HG03066 (cell line): ENCODE results near the gene PEMT.
"Not testable (repeated sequence)": the region's sequence is repeated elsewhere in the genome, so short reads cannot be mapped to it uniquely, and the experiment has no call there.

Source experiments
- ATAC-seq: cut with Tn5 transposase; IDR thresholded peaks from one replicate; pipeline ENCODE4 v1.9.1; 2021; ENCODE audit warnings: low read depth; ENCODE audit not compliant: unreplicated experiment

The PEMT gene

DNA sequence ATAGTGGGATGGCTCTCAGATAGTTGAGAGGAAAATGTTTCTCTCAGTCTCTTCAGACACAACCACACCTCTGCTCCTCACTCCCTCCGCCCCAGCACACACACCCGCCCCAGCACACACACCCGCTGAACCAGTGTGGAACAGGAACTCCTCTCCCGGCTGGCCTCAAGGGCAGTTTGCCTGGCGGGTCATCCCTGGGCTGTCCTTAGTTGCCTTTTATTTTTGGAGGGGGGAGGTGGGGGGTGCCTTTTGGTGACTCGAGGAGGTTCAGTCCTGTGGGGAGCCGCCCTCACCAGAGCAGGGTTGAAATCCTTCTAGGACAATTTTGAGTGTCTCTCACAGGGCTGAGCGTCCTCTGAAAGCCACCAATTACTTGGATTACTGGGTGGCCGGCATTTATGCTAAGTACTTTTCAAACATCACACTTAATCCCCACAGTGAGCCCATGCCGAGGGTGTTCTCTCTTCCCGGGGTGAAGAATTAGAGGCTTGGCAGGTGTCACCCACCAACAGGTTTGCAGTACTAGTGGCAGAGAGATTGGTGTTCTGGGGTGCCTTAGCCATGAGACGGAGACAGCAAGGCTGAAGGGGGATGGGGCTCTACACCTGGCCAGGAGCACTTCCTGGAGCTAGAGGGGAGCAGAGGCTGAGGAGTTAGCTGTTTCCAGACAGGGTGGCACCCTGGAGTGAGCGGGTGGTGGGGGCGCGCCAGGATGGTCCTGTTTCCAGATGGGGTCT is 98.1 kb downstream of the PEMT start:
- no peak for ATAC-seq

DNA sequence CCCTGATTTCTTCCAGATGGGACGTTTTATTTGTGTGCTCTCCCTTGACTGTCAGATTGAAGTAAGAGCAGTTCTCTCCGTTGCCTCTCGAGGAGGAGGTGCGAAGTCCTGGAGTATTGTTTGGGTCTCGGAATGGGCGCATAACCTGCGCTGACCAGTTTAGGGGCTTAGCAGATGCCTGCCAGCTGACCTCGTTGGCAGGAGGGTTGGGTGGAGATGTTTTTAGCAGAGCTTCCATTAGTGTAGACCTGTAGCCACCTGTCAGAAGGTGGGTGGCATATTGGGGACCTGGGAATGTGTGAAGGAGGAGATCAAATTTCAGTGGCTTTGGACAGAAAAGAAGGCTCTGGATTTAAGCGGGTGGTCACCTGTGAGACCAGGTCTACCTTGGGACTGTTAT is 98.9 kb downstream of the PEMT start:
- no peak for ATAC-seq

DNA sequence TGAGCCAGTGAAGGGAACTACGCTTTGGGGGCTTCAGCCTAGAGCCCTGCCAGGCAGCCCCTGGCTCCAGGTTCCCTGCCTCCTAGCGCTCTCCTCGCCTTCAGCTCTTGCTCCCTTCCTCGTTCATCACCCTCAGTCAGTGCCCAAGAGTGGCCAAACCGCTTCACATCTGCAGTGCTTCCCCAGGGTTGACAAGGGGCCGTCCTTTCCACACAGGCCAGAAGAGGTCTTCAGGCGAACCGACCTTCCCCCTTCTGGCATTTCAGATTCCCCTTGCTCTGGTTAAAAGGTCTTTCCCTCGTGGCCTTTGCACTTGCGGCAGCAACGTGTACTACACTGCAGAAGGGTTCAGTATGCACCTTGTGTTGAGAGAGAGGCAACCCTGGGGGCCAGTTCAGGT is 99.4 kb downstream of the PEMT start:
- no peak for ATAC-seq

DNA sequence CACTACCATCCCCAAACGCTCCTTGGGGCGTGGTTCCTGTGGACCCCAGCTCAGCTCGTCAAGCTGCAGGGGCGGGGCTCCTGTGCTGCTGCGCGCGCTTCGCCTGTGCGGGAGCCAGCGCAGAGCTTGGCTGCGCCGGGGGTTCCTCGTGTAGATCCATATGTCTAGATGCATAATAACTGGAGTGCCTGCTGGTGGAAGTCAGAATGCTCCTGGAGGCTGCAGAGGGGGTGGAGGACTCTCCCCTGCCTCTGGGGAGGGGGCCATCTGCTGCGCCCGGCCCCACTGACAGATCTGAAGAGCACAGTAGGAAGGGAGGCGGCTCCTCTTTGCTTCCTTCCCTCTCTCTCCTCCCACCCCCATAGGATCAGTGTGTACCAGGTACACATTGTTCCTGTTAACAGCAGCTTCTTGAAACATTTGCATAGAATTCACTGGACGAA is 99.9 kb downstream of the PEMT start:
- ATAC-seq, result no peak

DNA sequence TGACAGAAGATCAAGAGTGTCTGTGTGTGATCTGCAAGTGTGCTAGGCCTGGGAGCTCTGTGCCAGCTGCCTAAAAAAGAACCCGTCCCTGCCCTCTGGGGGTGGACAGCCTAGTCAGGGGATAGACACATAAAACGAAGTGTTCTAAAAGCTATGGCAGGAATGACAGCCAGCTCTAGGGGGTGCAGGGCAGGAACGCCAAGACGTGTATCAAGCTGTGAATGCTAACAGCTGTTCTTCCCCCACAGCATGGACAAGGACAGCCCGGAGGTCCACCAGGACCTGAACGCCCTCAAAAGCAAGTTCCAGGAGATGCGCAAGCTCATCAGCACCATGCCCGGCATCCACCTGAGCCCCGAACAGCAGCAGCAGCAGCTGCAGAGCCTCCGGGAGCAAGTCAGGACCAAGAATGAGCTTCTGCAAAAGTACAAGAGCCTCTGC is 100.5 kb downstream of the PEMT start:
- no peak for ATAC-seq

DNA sequence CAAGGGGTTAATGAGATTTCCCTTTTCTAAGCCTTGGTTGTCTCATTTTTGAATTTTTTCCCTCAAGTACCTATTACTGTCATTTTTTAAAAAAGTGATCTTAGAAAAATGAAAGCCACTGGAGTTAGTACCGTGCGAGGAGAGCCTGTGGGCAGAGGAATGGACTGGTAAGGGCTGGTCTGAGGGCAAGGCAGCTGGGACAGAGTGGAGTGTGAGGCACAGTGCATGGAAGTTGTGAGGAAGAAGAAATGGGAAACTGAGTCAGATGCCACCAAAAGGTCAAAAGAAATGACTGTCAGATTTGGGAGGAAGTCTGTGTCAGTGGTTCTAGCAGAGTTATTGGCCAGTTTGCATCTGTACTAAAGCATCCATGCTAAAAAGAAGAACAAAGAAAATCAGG is 103.5 kb downstream of the PEMT start:
- ATAC-seq, result no peak

DNA sequence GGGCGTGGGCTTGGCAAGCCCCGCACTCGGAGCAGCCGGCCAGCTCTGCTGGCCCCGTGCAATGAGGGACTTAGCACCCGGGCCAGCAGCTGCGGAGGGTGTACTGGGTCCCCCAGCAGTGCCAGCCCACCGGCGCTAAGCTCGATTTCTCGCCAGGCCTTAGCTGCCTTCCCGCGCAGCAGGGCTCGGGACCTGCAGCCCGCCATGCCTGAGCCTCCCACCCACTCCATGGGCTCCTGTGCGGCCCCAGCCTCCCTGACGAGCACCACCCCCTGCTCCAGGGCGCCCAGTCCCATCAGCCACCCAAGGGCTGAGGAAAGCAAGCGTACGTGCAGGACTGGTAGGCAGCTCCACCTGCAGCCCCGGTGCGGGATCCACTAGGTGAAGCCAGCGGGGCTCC is 105.1 kb downstream of the PEMT start:
- not testable (repeated sequence) for ATAC-seq

DNA sequence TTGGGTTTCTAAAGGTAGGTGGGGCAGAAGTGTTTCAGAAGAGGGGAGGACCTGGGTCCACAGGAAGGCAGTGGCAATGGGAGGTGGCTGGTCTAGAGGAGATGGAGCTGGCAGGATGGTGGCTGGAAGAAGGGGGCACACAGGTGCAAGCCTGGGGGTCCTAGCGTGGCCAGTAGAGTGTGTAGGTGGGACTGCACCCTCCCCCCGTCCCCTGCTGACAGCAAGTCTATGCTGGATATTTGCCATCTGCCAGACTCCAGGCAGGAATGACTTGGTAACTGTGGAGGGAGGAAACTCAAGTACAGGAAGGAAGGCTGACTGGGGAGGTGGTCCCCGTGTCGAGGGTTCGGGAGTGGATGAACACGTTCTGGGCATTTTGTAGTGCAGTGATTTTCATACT is 106.1 kb downstream of the PEMT start:
- no peak for ATAC-seq

DNA sequence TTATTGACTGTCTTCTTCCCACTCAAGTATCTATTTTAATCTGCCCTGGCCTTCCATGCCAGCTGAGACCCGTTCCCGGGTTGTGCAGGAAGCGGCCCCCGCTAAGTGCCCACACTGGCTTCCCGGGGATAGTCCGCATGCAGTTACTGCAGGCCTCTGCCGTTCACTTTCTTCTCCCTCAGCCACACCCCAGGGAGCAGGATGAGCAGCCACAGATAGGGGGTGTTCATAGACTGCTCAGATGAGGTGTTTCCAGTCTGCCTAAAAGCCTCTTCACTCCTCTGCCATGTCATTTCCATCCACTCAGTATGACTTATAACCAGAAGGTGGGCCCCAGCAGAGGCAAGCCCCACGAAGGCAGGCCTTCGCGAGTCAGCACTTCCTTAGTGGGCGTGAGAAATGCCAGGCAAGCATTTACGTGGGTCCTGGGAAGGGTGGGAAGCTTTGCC is 107.0 kb downstream of the PEMT start:
- ATAC-seq, result no peak

DNA sequence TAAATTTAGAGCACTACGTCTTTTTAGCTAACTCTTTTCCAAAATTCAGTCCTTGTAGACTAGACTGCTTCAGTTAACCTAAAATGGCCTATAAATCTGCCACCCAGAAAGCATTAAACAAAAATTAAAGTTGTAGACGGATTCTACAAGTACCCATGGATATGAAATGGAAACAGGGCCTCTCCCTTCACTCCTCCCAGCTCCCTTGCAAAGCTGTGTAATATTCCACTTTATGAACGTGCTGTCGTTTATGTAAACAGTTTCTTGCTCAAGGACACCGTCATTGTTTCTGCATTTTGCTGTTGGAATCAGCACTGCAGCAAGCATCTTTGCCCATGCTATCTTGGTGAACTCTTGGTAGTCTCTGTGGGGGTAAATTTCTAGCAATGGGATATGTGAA is 109.6 kb downstream of the PEMT start:
- ATAC-seq, result no peak

DNA sequence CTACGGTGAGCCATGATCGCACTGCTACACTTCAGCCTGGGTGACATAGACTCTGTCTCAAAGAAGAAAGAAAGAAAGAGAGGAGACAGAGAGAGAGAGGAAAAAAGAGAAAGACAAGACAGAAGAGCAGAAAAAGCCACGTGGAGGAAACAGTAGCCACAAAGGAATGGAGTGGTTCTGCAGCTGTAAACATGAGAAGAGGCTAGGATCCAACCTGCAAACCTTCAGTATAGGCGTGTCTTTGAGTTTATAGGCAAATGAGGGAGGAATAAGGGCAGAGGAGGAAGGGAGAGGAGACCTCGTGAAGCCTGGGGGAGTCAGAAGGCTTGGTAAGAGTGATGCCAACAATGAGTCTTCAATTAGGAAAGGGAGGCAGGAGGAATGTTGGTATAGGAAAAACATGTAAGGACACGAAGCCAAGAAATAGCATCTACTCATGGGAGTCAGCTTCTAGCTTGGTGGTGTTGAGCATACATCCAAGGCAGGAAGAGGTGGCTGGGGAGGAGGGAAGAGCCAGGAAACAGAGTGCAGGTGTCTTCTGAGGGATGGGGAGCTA is 110.8 kb downstream of the PEMT start:
- no peak for ATAC-seq

DNA sequence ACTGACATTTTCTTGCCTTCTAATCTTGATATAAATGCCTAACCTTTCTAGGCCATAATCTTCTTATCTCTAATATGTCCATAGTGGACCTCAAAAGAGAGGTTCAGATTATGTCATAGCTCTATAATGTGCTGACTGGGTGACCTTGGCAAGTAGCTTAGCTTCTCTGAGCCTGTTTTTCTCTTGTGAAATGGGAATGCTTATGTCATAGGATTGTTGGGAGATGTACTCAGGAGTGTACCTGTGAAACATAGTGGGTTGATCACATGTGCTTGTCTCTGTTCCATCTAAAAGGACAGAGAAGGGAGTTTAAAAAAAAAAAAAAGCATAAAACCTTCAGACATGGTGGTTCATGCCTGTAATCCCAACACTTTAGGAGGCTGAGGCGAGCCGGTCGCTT is 112.3 kb downstream of the PEMT start:
- no peak for ATAC-seq

DNA sequence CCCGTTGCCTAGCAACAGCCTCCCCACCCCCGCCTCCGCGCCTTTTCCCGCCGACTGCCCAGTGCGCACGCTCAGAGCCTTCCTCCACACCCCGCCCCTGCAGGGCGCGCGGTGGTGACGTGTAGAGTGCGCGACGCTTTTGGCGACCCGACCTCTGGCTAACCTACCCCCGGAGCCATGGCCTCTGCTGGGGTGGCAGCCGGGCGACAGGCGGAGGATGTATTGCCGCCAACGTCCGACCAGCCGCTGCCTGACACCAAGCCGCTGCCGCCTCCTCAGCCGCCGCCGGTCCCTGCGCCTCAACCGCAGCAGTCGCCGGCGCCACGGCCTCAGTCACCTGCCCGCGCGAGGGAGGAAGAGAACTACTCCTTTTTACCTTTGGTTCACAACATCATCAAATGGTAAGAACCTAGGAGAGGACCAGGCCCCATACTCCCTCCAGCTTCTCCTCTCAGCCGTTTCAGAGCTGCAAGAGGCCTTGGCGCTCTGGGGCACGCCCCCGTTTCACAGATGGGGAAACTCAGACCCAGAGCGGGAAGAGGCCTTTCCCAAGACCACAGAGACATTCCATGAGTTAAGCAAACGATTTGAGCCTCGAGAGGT is 114.5 kb downstream of the PEMT start, which contains the start of gene MED9:
TSS of gene MED9 (plus strand) at position 136 of the 603 bp plus-strand sequence. CDS start at position 178, 42 bp downstream.
- ATAC-seq, result peak; percentile 83

DNA sequence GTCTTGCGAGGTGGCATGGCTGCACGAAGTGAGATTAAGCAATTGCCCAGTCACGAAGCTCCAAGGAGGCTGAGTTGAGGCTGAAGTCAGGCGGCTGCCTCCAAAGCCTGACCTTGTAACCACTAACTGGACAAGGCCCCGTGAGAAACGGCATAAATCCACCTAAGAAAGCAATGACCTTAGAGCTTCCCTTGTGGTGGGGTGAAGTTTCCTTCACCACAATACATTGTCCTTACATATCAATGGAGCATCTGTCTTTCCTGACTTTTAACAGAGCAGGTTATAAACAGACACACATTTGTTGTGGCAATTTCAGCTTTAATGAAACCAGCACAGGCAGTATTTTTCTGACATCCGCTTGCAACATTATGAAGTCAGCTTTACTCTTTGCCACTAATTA is 117.2 kb downstream of the PEMT start:
- ATAC-seq, result no peak

DNA sequence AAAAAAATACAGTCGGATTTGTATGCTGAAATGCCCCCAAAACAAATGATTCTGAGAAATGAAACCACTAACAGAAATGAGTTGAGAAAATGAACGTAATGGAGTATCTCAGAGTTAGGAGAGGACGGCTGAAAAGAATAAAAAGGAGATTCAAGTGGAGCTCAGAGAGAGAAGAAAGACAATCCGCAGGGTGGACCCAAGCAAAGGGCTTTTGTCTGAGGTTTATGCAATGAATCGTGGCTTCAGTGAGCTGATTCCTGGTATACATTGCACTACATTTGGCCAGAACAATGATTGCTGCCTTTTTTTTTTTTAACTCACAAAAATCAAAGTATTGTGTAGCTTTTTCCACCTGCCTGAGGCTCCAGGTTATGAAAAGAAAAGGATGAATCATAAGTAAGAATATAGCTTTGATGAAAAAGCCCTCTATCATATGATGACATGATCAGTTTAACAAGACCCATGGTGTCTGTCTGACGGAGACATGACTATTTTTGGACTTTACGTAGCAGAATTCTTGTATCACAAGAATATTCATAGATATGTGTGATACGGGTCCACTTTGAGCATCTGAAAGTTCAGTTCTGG is 119.1 kb downstream of the PEMT start:
- no peak for ATAC-seq

DNA sequence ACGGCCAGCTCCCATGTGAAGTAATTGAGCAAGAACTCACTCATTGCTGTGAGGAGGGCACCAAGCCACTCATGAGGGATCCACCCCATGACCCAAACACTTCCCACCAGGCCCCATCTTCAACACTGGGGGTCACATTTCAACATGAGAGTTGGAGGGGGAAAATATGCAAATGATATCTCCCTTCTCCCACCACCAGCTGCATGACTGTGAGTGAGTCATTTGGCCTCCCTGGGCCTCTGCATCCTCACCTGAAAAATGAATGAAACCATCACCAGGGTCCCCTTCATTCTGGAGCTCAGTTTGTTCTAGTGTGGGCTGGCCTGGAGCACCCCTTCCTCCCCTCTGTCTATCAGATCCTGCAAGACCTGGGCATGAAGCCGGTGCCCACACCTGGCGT is 121.5 kb downstream of the PEMT start:
- no peak for ATAC-seq

DNA sequence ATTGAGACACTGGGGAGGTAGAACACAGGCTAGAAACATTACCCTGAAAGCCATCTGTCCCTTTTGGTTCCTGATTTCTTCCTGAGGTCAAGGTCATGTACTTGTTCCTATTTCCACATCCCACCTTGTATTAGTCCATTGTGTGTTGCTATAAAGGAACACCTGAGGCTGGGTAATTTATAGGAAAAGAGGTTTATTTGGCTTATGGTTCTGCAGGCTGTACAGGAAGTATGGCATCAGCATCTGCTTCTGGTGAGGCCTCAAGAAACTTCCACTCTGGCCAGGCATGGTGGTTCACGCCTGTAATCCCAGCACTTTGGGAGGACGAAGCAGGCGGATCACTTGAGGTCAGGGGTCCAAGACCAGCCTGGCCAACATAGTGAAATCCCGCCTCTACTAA is 122.2 kb downstream of the PEMT start:
- ATAC-seq, result no peak

DNA sequence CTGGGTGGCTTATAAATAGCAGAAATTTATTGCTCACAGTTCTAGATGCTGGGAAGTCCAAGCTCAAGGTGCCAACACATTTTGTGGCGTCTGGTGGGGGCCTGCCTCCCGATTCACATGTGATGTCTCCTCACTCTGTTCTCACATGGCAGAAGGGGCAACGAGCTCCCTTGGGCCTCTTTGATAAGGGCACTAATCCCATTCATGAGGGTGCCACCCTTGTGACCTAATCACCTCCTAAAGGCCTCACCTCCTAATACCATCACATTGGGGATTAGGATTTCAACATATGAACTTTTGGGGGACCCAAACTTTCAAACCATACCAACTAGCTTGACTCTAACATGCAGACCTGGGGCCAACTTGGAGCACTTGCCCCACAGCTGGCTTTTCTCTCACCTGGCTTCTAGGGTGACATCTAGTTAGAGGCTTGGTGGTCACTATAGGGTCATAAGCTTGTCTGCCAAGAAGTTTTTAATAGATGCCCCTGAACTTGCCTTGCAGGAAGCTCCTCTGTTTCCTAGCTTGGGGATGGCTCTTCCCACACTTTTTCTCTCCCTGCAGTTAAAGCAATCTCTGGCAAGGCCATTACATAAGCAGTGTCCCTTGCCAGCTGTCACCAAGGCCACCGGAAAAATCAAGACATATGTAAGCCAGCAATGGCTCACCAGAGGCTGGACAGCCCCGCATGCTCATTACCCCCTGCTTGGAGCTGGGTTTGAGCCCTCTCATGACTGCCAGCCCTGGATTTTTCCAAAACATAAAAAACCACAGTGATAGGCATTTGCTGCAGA is 123.1 kb downstream of the PEMT start:
- no peak for ATAC-seq

DNA sequence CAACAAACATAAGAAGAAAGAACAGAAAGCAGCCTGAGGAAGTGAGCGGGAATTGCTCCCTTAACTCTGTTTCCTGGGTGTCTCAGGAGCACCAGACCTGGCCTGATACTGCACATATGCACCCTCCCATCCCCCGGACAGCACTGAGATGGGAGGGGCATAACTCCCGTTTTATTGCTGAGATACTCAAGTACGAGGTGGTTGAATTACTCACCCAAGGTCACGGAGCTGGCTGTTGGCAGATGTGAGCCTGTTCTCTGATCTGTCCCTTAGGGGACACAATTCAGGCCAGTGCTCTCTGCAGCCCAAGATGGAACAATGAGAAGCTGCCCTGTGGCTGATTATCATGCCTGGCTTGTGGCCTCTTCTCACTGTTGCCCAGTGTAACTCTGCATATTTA is 123.8 kb downstream of the PEMT start:
- no peak for ATAC-seq

DNA sequence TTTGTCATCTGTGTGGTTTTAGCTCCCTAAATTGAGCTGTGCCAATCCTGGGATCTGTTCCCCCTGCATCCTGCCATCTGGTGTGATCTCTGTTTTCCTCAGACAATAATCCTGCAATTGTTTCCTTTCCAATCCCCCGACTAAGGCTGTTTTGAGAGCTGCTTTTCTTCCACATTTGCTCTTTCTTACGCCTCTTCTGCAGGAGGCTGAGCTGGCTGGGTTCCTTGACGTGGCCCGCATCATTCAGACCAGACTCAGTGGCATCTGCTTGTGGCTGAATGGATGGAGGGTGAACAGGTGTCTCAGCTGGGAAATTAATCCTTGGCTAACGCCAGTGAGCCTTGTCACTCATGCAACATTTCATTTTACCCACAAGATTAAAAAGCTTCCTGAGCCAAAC is 124.5 kb downstream of the PEMT start:
- ATAC-seq, result no peak

DNA sequence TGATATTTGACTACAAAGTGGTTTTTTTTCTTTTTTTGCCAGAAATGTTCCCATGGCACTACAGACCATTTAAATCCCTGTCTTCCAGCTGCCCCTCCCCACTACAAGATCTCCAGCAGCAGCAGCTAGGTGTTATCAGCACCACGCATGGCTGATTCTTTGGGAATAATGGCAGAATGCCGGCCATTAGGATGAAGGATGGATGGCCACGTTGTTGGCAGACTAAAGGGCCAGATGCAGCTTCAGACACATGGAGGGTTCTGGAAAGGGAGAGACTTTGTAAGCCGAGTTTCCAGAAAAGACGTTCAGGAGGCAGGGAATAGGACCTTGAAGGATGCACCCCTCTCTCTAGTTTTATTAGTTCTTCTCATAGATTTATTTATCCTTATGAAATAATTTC is 125.0 kb downstream of the PEMT start:
- no peak for ATAC-seq
